ENCODE measurements around the gene CNTNAP5.

- TF ChIP-seq CTCF (IDR thresholded peaks at IDR 0.05) (no peak), POLR2A (IDR thresholded peaks at IDR 0.05; ENCODE audit: low read depth) (no peak)
Observed at GRCh38 chr2:124024561-124025170, 421 bp upstream of the CNTNAP5 start.

Data from esophagus muscularis mucosa (tissue), 3 donors.